Right atrium auricular region (tissue), 2 donors: ENCODE data around the gene MESP2. TPM values are rescaled to one million over a fixed set of nuclear protein-coding genes. Genes with fewer than 3 reads are reported as not detected.

Source experiments
- DNase-seq: peaks from one replicate; pipeline ENCODE4 v3.0.0-alpha.2; 2019; ENCODE audit warnings: low spot score
- H3K27ac ChIP-seq, 2 donors: fragments of 200-600 bp; sonication (generic); 1 replicate in 1 of 2; 2 replicates in 1 of 2; pipeline ENCODE4 v1.5.1; 2016 to 2019
- H3K27me3 ChIP-seq, 2 donors: fragments of 200-600 bp; sonication (generic); one replicate each; pipeline versions ENCODE4 v1.5.1 to v1.6.0; 2017 to 2019
- H3K36me3 ChIP-seq: fragments of 200-600 bp; sonication (generic); one replicate; pipeline ENCODE4 v1.5.1; 2016
- H3K4me1 ChIP-seq, 2 donors: fragments of 200-600 bp; sonication (generic); one replicate each; pipeline versions ENCODE4 v1.5.1 to v1.6.0; 2017 to 2019
- H3K4me3 ChIP-seq, 2 donors: fragments of 200-600 bp; sonication (generic); 1 replicate in 1 of 2; 2 replicates in 1 of 2; pipeline ENCODE4 v1.5.1; 2017 to 2019; ENCODE audit warnings: mild to moderate bottlenecking in 1 of 2, moderate library complexity in 1 of 2
- H3K9me3 ChIP-seq, 2 donors: fragments of 200-600 bp; sonication (generic); one replicate each; pipeline ENCODE4 v1.5.1; 2019
- total RNA-seq, 2 donors: library from RNA; depleted of rRNA; stranded (reverse); fragments of >200 nt; gene quantifications; one replicate each; pipeline ENCODE4 v1.1.0, GENCODE V29; 2016
- TF ChIP-seq, protein P1 (sequence below), 2 donors: fragments of 200-600 bp; sonication (generic); IDR thresholded peaks; one replicate each; pipeline ENCODE4 v1.5.1; 2019; ENCODE audit warnings: antibody characterized with exemption in 2 of 2

Gene MESP2
- total RNA-seq, 2 donors from 2014 or later: not detected

GRCh38 chr15:89765694-89766093 lies 10.4 kb upstream of the MESP2 start:
- Histone ChIP-seq H3K9me3 (no peaks in the 10 kb centered on the region), H3K27ac (no peak overlapping the region), H3K4me3 (no peak overlapping the region), H3K27me3 (no peaks in the 10 kb centered on the region), H3K36me3 (no peaks in the 10 kb centered on the region), H3K4me1 (no peaks in the 10 kb centered on the region)
- DNase-seq: no peak
- TF ChIP-seq, protein P1, sequence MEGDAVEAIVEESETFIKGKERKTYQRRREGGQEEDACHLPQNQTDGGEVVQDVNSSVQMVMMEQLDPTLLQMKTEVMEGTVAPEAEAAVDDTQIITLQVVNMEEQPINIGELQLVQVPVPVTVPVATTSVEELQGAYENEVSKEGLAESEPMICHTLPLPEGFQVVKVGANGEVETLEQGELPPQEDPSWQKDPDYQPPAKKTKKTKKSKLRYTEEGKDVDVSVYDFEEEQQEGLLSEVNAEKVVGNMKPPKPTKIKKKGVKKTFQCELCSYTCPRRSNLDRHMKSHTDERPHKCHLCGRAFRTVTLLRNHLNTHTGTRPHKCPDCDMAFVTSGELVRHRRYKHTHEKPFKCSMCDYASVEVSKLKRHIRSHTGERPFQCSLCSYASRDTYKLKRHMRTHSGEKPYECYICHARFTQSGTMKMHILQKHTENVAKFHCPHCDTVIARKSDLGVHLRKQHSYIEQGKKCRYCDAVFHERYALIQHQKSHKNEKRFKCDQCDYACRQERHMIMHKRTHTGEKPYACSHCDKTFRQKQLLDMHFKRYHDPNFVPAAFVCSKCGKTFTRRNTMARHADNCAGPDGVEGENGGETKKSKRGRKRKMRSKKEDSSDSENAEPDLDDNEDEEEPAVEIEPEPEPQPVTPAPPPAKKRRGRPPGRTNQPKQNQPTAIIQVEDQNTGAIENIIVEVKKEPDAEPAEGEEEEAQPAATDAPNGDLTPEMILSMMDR (IDR thresholded peaks at IDR 0.05): no peak

GRCh38 chr15:89766357-89767311 lies 9.5 kb upstream of the MESP2 start:
- H3K4me1 ChIP-seq: no peaks in the 10 kb centered on the region
- DNase-seq: no peak
- no peak overlapping the region for H3K4me3 ChIP-seq
- TF ChIP-seq, protein P1 (IDR thresholded peaks at IDR 0.05): no peak
- H3K9me3 ChIP-seq: no peaks in the 10 kb centered on the region
- H3K36me3 ChIP-seq: no peaks in the 10 kb centered on the region
- no peak overlapping the region for H3K27ac ChIP-seq
- no peaks in the 10 kb centered on the region for H3K27me3 ChIP-seq

GRCh38 chr15:89767411-89767915 lies 8.7 kb upstream of the MESP2 start:
- TF ChIP-seq, protein P1 (IDR thresholded peaks at IDR 0.05): no peak
- DNase-seq: no peak
- Histone ChIP-seq H3K27me3 (no peaks in the 10 kb centered on the region), H3K9me3 (no peaks in the 10 kb centered on the region), H3K4me1 (no peaks in the 10 kb centered on the region), H3K27ac (no peak overlapping the region), H3K4me3 (no peak overlapping the region), H3K36me3 (no peaks in the 10 kb centered on the region)

DNA sequence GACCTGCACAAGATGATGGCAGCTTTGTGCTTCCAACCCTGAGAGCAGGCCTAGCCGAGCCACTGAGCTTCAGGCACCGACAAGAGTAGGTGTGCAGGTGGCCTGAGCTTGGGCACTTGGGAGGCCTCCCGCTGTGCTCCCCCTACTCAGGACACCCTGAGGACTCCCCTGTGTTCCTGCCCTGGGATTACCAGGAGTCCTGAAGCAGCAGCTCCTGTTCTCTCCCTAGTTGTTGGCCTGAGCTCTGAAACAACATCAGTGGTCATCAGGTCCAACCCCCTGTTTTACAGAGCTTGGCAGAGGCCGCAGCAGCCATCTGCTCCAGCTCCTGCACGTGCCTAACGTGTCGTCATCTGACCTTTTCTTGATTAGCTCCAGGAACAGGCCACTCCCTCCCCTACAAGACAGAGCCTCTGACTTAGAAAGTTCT lies 8.0 kb upstream of the MESP2 start:
- H3K27me3 ChIP-seq: no peaks in the 10 kb centered on the region
- H3K27ac ChIP-seq: no peak overlapping the region
- H3K4me1 ChIP-seq: no peaks in the 10 kb centered on the region
- peak; percentile 69 for DNase-seq
- H3K9me3 ChIP-seq: no peaks in the 10 kb centered on the region
- no peak overlapping the region for H3K4me3 ChIP-seq
- H3K36me3 ChIP-seq: no peaks in the 10 kb centered on the region
- TF ChIP-seq, protein P1 (IDR thresholded peaks at IDR 0.05): no peak

GRCh38 chr15:89769366-89769765 lies 6.8 kb upstream of the MESP2 start:
- TF ChIP-seq, protein P1 (IDR thresholded peaks at IDR 0.05): no peak
- no peak overlapping the region for H3K27ac ChIP-seq
- H3K27me3 ChIP-seq: no peaks in the 10 kb centered on the region
- no peak for DNase-seq
- H3K36me3 ChIP-seq: no peaks in the 10 kb centered on the region
- no peaks in the 10 kb centered on the region for H3K4me1 ChIP-seq
- no peaks in the 10 kb centered on the region for H3K9me3 ChIP-seq
- H3K4me3 ChIP-seq: no peak overlapping the region
